Stimulated activated CD8-positive, alpha-beta memory T cell treated with anti-CD3 and anti-CD28 coated beads, Interleukin-2, amount 100 ng/mL, for 1 hour (primary cell): ENCODE measurements around the gene PLXNB3.
"Not testable (repeated sequence)": the region's sequence is repeated elsewhere in the genome, so short reads cannot be mapped to it uniquely, and the experiment has no call there.

ENCODE experiments used
- DNase-seq, 2 donors: peaks; one replicate each; pipeline ENCODE4 v3.0.0-alpha.2; 2020; ENCODE audit warnings: low read depth in 2 of 2

Gene PLXNB3

GRCh38 chrX:153763989-153764755, at the start of gene PLXNB3:
PLXNB3 (plus strand) TSS chrX:153764249; CDS start chrX:153765536, 1,287 bp downstream.
- peak; percentile 50 to 60 for DNase-seq

- no peak for DNase-seq
These were observed 49.8 kb upstream of the PLXNB3 start for GRCh38 chrX:153714256-153714655.

DNA sequence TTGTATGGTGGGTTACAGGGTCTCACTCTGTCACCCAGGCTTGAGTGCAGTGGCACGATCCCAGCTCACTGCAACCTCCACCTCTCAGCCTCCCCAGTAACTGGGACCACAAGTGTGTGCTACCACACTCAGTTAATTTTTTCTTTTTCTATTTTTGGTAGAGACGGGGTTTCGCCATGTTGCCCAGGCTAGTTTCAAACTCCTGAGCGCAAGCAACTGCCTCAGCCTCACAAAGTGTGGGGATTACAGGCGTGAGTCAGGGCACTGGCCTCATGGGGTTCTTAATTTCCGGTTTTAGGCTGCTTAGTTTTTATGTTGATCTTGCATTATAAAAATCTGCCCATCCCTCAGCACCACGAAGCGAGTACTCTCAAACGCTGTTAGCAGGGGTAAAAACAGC, 46.6 kb upstream of the PLXNB3 start:
- DNase-seq, result no peak

GRCh38 chrX:153719238-153719637, 44.8 kb upstream of the PLXNB3 start:
- DNase-seq, result no peak

DNA sequence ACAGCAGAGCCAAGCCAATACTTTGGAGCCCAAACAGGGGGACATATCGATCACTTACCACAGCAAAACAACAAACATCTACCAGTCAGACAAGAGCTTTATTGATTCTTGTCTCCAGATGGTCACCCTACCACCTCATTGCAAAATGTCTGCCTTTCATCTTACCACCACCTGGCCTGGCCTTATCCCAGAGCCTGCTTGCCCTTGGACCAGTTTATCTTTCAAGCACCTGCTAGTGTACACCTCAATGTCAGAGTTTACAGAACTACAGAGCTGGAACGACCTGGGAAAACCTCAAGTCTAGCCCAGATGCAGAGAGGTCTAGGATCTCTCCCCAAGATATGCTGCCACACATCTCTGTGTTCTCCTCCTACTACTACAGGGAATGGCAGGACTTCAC, 44.3 kb upstream of the PLXNB3 start:
- no peak for DNase-seq

DNA sequence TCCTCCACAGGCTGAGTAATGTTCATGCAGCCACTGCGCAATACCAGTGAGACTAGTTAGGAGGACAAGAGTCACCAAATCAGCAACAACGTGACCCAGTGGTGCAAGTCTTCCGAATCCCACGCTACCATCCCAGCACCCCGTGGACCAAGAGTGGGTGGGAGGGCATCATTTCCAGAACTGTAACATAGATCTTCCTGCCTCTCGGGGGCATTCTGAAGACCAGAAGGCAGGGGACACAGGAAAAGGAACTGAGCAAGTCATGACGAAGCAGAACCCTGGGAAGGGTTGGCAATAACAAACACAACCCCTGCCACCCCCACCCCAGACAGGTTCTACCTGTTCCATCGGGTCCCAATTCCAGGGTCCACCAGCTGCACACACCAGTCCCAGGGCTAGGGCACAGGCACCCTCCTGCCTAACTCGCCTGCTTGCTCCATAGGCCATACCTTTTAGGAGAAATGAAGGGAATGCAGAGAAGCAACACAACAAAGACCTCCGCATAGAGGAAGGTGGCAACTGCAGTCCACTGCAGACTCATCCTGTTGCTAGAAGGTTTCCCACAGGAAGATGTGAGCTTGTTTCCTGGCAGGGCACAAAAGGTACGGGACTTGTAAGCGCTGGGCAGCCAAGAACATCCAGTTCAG, 41.2 kb upstream of the PLXNB3 start:
- no peak for DNase-seq

- DNase-seq, result peak in 1 of 2 donors; percentile 34
These were observed 40.4 kb upstream of the PLXNB3 start for GRCh38 chrX:153723351-153724251.

DNA sequence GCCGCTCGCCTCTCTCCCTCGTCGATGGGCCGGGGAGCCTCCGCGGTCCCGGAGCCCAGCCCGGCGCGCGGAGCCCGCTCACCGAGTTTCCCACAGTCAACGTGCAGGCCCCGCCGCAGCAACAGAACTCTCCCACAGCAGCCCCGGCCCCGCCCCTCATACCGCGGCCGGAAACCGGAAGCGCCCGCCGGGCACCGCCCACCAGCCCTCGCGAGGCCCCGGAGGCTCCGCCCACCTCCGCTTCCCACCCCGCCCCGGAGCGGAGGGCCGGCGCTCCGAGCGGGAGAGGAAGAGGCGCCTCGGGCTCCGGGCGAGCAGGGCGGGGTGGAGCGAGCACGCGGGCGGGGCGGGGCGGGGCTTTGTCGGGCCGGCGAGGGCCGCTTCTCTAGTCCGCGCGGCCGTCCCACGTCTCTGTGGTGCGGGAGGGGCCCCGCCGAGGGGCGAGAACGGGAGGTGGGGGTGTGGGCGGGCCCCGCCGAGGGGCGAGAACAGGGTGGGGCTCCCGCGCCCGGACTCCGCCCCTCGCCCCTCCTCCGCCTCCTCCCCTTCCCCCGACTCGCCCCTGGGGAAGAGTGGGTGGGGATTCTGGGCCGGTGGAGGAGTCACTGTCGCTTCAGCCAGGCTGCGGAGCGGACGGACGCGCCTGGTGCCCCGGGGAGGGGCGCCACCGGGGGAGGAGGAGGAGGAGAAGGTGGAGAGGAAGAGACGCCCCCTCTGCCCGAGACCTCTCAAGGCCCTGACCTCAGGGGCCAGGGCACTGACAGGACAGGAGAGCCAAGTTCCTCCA, 39.6 kb upstream of the PLXNB3 start, which contains the start of the genes ABCD1 and BCAP31:
ABCD1 (plus strand) TSS at position 605 of the 787 bp plus-strand sequence. CDS start 411 bp downstream, outside the sequence.
BCAP31 (minus strand) TSS at position 136 of the 787 bp plus-strand sequence. CDS start 1,143 bp downstream, outside the sequence.
- DNase-seq, result peak; percentile 76 to 77

DNA sequence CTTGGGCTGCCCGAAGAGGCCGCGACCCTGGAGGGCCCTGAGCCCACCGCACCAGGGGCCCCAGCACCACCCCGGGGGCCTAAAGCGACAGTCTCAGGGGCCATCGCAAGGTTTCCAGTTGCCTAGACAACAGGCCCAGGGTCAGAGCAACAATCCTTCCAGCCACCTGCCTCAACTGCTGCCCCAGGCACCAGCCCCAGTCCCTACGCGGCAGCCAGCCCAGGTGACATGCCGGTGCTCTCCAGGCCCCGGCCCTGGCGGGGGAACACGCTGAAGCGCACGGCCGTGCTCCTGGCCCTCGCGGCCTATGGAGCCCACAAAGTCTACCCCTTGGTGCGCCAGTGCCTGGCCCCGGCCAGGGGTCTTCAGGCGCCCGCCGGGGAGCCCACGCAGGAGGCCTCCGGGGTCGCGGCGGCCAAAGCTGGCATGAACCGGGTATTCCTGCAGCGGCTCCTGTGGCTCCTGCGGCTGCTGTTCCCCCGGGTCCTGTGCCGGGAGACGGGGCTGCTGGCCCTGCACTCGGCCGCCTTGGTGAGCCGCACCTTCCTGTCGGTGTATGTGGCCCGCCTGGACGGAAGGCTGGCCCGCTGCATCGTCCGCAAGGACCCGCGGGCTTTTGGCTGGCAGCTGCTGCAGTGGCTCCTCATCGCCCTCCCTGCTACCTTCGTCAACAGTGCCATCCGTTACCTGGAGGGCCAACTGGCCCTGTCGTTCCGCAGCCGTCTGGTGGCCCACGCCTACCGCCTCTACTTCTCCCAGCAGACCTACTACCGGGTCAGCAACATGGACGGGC, 38.8 kb upstream of the PLXNB3 start:
- no peak for DNase-seq

DNA sequence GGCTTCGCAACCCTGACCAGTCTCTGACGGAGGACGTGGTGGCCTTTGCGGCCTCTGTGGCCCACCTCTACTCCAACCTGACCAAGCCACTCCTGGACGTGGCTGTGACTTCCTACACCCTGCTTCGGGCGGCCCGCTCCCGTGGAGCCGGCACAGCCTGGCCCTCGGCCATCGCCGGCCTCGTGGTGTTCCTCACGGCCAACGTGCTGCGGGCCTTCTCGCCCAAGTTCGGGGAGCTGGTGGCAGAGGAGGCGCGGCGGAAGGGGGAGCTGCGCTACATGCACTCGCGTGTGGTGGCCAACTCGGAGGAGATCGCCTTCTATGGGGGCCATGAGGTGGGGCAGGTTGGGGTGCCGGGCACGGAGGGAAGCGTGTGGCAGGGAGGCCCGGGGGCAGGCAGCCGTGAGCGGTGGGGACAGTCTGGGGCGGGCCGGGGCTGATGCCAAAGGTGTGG, 38.2 kb upstream of the PLXNB3 start:
- DNase-seq, result no peak

- no peak for DNase-seq
These were observed 37.5 kb upstream of the PLXNB3 start for GRCh38 chrX:153726286-153727122.

DNA sequence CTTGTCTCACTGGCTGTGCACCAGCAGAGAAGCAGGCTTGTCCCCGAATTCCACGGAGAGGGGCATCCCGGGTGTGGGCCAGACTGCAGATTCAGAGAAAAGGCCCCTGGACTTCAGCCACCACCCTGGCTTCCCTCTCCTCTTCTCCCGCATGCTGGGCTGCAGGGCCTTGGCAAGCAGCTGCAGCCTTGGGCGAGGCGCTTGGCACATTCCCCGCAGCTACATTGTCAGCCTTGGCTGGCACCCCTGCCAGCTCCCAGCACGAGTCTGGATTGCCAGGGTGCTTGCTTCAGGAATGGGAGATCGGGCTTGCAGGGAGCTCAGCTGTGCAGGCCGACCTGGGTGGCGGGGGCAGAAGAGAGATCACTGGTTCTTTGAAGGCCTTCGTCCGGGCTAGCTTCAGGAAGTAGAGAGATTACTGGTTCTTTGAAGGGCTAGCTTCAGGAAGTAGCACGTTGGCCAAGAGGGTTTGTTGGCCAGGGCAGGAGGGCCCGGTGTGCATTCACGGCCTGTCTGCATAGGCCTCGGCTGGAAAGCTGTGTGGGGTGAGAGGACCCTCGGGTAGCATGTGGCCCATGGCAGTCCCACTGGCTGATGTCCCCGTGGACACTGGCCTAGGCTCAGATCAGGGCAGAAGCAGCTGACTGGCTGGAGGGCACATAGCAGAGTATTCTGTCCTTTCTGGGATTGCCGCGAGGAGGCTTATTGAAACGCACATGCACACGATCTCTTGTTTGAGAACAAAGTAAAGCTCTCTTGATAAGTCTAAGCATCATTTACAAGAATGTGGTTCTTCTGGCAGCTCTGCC, 36.7 kb upstream of the PLXNB3 start:
- no peak for DNase-seq

- DNase-seq, result no peak
These were observed 36.0 kb upstream of the PLXNB3 start for GRCh38 chrX:153728095-153728494.

- DNase-seq, result no peak
These were observed 35.0 kb upstream of the PLXNB3 start for GRCh38 chrX:153728951-153729631.

- not testable (repeated sequence) for DNase-seq
These were observed 33.9 kb upstream of the PLXNB3 start for GRCh38 chrX:153730115-153730514.

GRCh38 chrX:153731117-153731844, 32.8 kb upstream of the PLXNB3 start:
- DNase-seq, result no peak

DNA sequence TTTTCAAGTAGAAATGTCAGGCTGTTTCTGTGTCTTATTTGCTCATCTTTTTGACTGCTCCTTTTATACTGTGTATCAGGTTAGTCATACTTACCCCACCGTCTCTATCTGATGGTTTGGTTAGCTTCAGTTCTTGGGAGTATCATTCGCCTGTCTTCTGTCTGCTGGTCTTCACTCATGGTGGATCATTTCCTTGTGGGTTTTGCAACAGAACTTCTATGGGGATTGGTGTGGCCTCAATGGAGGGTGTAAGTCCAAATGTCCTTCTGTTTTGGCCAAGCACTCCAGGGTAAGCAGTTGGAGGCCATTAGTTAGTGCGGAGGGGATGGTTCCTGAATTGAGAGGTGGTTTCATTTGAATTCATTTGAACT, 32.2 kb upstream of the PLXNB3 start:
- no peak for DNase-seq
